ENCODE measurements around the gene ST8SIA2.

The ST8SIA2 gene

GRCh38 chr15:92400980-92401787, 7.5 kb downstream of the ST8SIA2 start:
- Histone ChIP-seq H3K9ac (ENCODE audit: low read length) (no peak overlapping the region), H3K4me3 (ENCODE audit: low read length) (no peak overlapping the region), H3K9me3 (ENCODE audit: control insufficient read depth, low read depth, low read length) (no peaks in the 10 kb centered on the region), H3K27me3 (ENCODE audit: control insufficient read depth, insufficient read depth, low read length) (peaks cover 10% of the 10 kb centered on the region), H3K4me1 (ENCODE audit: control insufficient read depth, low read depth, low read length) (no peaks in the 10 kb centered on the region), H3K27ac (ENCODE audit: low read length) (no peak overlapping the region), H3K36me3 (ENCODE audit: control insufficient read depth, low read depth, low read length) (no peaks in the 10 kb centered on the region)

DNA sequence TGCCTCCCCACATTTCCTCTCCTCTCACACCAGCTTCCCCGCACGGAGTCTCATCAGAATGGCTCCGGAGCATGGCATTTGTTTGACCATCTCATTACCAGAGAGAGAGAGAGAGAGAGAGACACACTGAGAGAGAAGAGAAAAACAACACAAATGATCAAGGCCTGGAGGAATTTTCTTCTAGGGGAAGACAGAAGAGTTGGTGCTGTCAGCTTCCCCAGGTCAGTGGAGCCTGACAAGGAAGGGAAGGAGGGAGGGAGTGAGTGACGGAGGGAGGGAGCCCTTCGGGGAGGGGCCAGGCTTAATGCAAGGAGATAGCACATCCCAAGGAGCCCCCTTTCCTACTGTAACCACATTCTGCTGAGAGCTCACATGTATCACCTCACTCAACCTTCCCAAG, 9.1 kb downstream of the ST8SIA2 start:
- Histone ChIP-seq H3K27me3 (ENCODE audit: control insufficient read depth, insufficient read depth, low read length) (no peaks in the 10 kb centered on the region), H3K9ac (ENCODE audit: low read length) (no peak overlapping the region), H3K4me3 (ENCODE audit: low read length) (no peak overlapping the region), H3K27ac (ENCODE audit: low read length) (no peak overlapping the region), H3K9me3 (ENCODE audit: control insufficient read depth, low read depth, low read length) (no peaks in the 10 kb centered on the region), H3K4me1 (ENCODE audit: control insufficient read depth, low read depth, low read length) (no peaks in the 10 kb centered on the region), H3K36me3 (ENCODE audit: control insufficient read depth, low read depth, low read length) (no peaks in the 10 kb centered on the region)

DNA sequence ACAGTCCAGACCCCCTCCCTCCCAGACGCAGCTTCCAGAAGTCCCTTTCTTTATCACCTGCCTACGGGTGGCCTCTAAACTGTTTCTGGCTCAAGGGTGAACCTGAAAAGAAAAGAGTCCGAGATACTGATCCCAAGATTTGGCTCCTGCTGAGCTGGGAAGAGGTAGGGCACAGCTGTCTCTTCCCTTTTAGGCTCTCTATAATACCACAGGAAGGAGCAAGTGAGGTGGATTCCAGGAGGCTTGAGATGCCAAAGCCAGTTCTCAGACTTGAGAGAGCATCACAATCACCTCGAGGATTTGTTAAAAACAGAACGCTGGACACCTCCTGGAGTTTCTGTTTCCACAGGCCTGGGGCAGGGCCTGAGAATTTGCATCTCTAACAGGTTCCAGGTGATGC, 12.3 kb downstream of the ST8SIA2 start:
- H3K27ac ChIP-seq (ENCODE audit: low read length), result no peak overlapping the region
- no peaks in the 10 kb centered on the region for H3K4me1 ChIP-seq (ENCODE audit: control insufficient read depth, low read depth, low read length)
- H3K4me3 ChIP-seq (ENCODE audit: low read length), result no peak overlapping the region
- H3K9ac ChIP-seq (ENCODE audit: low read length), result no peak overlapping the region
- no peaks in the 10 kb centered on the region for H3K9me3 ChIP-seq (ENCODE audit: control insufficient read depth, low read depth, low read length)
- H3K36me3 ChIP-seq (ENCODE audit: control insufficient read depth, low read depth, low read length), result no peaks in the 10 kb centered on the region
- no peaks in the 10 kb centered on the region for H3K27me3 ChIP-seq (ENCODE audit: control insufficient read depth, insufficient read depth, low read length)

DNA sequence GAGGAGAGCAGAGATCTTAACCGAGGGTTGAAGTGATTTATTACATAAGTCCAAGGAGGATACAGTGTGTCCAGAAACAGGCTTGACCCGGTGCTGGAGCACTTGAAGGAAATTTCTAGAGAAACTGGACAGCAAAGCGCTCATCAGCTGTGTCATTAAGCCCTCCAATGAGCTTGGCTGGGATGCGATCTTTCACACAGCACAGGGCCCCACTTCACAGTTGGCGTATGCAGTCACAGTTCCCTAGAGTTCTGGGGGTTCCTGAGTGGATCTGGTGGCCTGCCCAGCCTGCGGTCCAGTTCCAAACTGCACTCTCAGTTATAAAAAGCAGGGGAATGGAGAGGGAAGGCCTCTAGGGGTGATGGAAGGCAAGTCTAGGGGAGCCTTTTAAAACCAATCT, 13.6 kb downstream of the ST8SIA2 start:
- no peak overlapping the region for H3K9ac ChIP-seq (ENCODE audit: low read length)
- no peaks in the 10 kb centered on the region for H3K27me3 ChIP-seq (ENCODE audit: control insufficient read depth, insufficient read depth, low read length)
- H3K4me1 ChIP-seq (ENCODE audit: control insufficient read depth, low read depth, low read length), result no peaks in the 10 kb centered on the region
- no peaks in the 10 kb centered on the region for H3K9me3 ChIP-seq (ENCODE audit: control insufficient read depth, low read depth, low read length)
- no peak overlapping the region for H3K4me3 ChIP-seq (ENCODE audit: low read length)
- no peaks in the 10 kb centered on the region for H3K36me3 ChIP-seq (ENCODE audit: control insufficient read depth, low read depth, low read length)
- no peak overlapping the region for H3K27ac ChIP-seq (ENCODE audit: low read length)

- Histone ChIP-seq H3K4me3 (ENCODE audit: low read length) (no peak overlapping the region), H3K36me3 (ENCODE audit: control insufficient read depth, low read depth, low read length) (no peaks in the 10 kb centered on the region), H3K4me1 (ENCODE audit: control insufficient read depth, low read depth, low read length) (no peaks in the 10 kb centered on the region), H3K9me3 (ENCODE audit: control insufficient read depth, low read depth, low read length) (no peaks in the 10 kb centered on the region), H3K9ac (ENCODE audit: low read length) (no peak overlapping the region), H3K27ac (ENCODE audit: low read length) (no peak overlapping the region), H3K27me3 (ENCODE audit: control insufficient read depth, insufficient read depth, low read length) (no peaks in the 10 kb centered on the region)
Observed at GRCh38 chr15:92407916-92408315, 14.2 kb downstream of the ST8SIA2 start.

DNA sequence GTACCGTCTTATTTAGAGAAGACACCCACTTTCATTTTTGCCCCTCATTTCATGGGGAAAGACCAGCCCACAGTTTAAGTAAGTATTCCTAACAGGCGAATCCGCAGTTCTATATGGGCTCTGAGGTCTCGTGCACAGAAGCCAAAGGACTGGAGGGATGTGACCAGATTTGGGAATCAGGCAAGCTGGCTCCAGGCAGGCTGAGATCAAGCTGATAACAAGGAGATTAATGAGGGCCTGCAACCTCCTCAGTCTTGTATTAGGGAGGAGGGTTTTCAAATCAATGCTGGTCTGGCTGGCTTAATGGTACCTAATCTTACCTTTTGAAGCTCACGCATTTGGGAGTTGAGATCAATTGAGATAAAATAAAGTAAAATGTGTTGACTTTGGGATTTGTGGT, 15.3 kb downstream of the ST8SIA2 start:
- Histone ChIP-seq H3K27ac (ENCODE audit: low read length) (no peak overlapping the region), H3K4me1 (ENCODE audit: control insufficient read depth, low read depth, low read length) (peaks cover 5% of the 10 kb centered on the region), H3K4me3 (ENCODE audit: low read length) (no peak overlapping the region), H3K9me3 (ENCODE audit: control insufficient read depth, low read depth, low read length) (no peaks in the 10 kb centered on the region), H3K9ac (ENCODE audit: low read length) (no peak overlapping the region), H3K36me3 (ENCODE audit: control insufficient read depth, low read depth, low read length) (no peaks in the 10 kb centered on the region), H3K27me3 (ENCODE audit: control insufficient read depth, insufficient read depth, low read length) (no peaks in the 10 kb centered on the region)

GRCh38 chr15:92409521-92409920, 15.8 kb downstream of the ST8SIA2 start:
- Histone ChIP-seq H3K36me3 (ENCODE audit: control insufficient read depth, low read depth, low read length) (no peaks in the 10 kb centered on the region), H3K4me3 (ENCODE audit: low read length) (no peak overlapping the region), H3K9ac (ENCODE audit: low read length) (no peak overlapping the region), H3K9me3 (ENCODE audit: control insufficient read depth, low read depth, low read length) (no peaks in the 10 kb centered on the region), H3K27ac (ENCODE audit: low read length) (no peak overlapping the region), H3K4me1 (ENCODE audit: control insufficient read depth, low read depth, low read length) (peaks cover 5% of the 10 kb centered on the region), H3K27me3 (ENCODE audit: control insufficient read depth, insufficient read depth, low read length) (no peaks in the 10 kb centered on the region)

DNA sequence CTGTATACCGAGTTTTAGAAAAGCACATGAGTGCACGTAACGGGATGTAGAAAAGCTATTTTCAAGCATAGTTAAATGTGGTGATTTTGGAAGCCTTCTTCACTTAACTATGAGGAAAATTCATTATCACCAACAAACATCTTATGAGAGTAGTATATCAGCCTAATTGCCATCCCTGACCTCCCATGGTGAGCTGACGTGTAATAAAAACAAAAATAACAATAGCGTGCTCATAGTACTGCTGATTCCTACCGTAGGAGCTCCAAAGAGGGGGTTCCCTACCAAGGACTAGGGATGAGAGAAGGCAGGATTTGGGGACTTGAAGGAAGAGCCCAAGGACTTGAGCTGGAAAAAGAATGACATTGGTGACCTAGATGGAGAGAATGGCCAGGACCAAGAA, 16.9 kb downstream of the ST8SIA2 start:
- Histone ChIP-seq H3K9me3 (ENCODE audit: control insufficient read depth, low read depth, low read length) (no peaks in the 10 kb centered on the region), H3K27ac (ENCODE audit: low read length) (no peak overlapping the region), H3K9ac (ENCODE audit: low read length) (no peak overlapping the region), H3K27me3 (ENCODE audit: control insufficient read depth, insufficient read depth, low read length) (no peaks in the 10 kb centered on the region), H3K4me3 (ENCODE audit: low read length) (no peak overlapping the region), H3K36me3 (ENCODE audit: control insufficient read depth, low read depth, low read length) (no peaks in the 10 kb centered on the region), H3K4me1 (ENCODE audit: control insufficient read depth, low read depth, low read length) (peaks cover 5% of the 10 kb centered on the region)

GRCh38 chr15:92411256-92411655, 17.6 kb downstream of the ST8SIA2 start:
- Histone ChIP-seq H3K4me1 (ENCODE audit: control insufficient read depth, low read depth, low read length) (peaks cover 5% of the 10 kb centered on the region), H3K4me3 (ENCODE audit: low read length) (no peak overlapping the region), H3K36me3 (ENCODE audit: control insufficient read depth, low read depth, low read length) (no peaks in the 10 kb centered on the region), H3K27me3 (ENCODE audit: control insufficient read depth, insufficient read depth, low read length) (no peaks in the 10 kb centered on the region), H3K27ac (ENCODE audit: low read length) (no peak overlapping the region), H3K9me3 (ENCODE audit: control insufficient read depth, low read depth, low read length) (no peaks in the 10 kb centered on the region), H3K9ac (ENCODE audit: low read length) (no peak overlapping the region)

DNA sequence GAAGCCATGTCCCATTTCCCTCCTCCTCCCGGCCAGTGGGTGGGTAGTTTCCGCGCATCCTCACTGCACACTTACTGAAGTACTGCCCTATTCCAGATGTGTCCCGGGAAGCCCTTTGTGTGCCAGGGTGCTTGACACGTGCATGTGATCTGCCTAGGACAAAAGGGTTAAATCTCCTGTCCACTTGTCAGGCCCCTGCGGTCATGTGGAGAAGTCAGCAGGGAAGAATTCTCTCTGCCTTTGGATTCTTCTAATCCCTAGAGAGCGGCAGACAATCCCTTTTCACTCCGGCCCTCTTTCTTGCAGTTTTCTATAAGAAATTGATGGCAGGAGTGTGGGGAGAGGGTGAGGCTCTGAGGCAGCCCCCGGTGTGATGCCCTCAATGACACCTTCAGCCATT, 19.8 kb downstream of the ST8SIA2 start:
- H3K4me1 ChIP-seq (ENCODE audit: control insufficient read depth, low read depth, low read length), result peaks cover 5% of the 10 kb centered on the region

DNA sequence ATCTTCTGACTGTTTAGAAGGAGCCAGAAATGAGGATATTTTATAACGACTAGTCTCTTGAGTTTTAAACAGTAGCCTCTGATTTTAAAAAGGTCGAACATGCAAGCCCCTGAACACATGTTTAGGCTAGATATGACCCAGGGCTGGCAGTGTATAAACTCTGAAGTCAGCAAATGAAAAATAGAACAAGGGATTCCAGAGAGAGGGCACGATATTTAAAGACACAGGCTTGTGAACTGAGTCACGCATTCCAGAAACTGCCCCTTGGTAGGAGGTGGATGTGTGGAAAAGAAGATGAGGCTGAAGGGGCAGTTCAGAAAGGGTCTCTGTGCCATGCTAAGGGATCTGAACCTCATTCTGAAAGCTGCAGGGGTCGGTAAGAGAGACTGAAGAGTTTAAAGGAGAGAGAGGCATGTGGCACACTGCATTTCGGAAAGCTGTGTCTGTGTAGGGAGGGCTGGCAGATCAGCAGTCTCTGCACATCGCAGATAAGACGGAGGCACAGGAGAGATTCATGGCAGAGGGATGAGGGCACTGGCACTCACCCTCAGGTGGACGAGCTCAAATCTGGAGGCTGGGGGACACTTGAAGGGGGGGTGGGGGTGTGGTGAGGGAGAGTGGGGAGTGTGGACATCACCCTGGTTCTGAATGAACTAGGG, 22.1 kb downstream of the ST8SIA2 start:
- Histone ChIP-seq H3K27ac (ENCODE audit: low read length) (no peak overlapping the region), H3K9ac (ENCODE audit: low read length) (no peak overlapping the region), H3K9me3 (ENCODE audit: control insufficient read depth, low read depth, low read length) (no peaks in the 10 kb centered on the region), H3K4me1 (ENCODE audit: control insufficient read depth, low read depth, low read length) (peaks cover 5% of the 10 kb centered on the region), H3K27me3 (ENCODE audit: control insufficient read depth, insufficient read depth, low read length) (no peaks in the 10 kb centered on the region), H3K4me3 (ENCODE audit: low read length) (no peak overlapping the region), H3K36me3 (ENCODE audit: control insufficient read depth, low read depth, low read length) (no peaks in the 10 kb centered on the region)

More for the DNA sequence above, 19.8 kb downstream of the ST8SIA2 start:
- Histone ChIP-seq H3K27ac (ENCODE audit: low read length) (no peak overlapping the region), H3K4me3 (ENCODE audit: low read length) (no peak overlapping the region), H3K27me3 (ENCODE audit: control insufficient read depth, insufficient read depth, low read length) (no peaks in the 10 kb centered on the region), H3K36me3 (ENCODE audit: control insufficient read depth, low read depth, low read length) (no peaks in the 10 kb centered on the region), H3K9me3 (ENCODE audit: control insufficient read depth, low read depth, low read length) (no peaks in the 10 kb centered on the region), H3K9ac (ENCODE audit: low read length) (no peak overlapping the region)

- Histone ChIP-seq H3K9ac (ENCODE audit: low read length) (no peak overlapping the region), H3K4me1 (ENCODE audit: control insufficient read depth, low read depth, low read length) (peaks cover 5% of the 10 kb centered on the region), H3K27me3 (ENCODE audit: control insufficient read depth, insufficient read depth, low read length) (no peaks in the 10 kb centered on the region), H3K9me3 (ENCODE audit: control insufficient read depth, low read depth, low read length) (no peaks in the 10 kb centered on the region), H3K36me3 (ENCODE audit: control insufficient read depth, low read depth, low read length) (no peaks in the 10 kb centered on the region), H3K4me3 (ENCODE audit: low read length) (no peak overlapping the region), H3K27ac (ENCODE audit: low read length) (no peak overlapping the region)
Observed at GRCh38 chr15:92416557-92416956, 22.9 kb downstream of the ST8SIA2 start.
